Lower leg skin (tissue), 3 donors: Measurements from ENCODE around the gene CLOCK.

ENCODE experiments used
- POLR2A ChIP-seq, 2 donors: fragments of 450-650 bp; IDR thresholded peaks; one replicate each; pipeline ENCODE4 v1.6.1; 2016 to 2017; ENCODE audit warnings: antibody characterized with exemption in 2 of 2, mild to moderate bottlenecking in 1 of 2, moderate library complexity in 1 of 2
- TF ChIP-seq, protein P1 (sequence below), 3 donors: fragments of 450-650 bp; IDR thresholded peaks; one replicate each; pipeline ENCODE4 v1.5.1; 2016; ENCODE audit warnings: antibody characterized with exemption in 3 of 3, mild to moderate bottlenecking in 3 of 3, moderate library complexity in 2 of 3

DNA sequence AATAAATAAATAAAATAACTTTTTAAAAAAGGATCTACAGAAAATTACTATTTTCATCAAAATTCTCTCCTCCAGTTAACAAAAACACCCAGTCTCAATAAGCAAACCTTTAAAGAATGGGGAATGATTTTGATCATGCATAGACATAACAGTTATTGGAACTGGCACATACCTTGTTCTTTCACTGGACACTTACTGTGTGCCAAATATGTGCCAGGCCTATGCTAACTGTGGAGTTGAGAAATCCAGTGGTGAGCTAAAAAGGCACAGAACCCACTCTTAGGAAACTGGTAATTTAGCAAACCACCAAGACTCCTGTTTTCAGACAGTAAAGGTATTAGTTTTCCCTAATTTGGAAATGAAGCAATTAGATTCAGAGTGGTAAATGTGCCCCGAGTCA lies 39.1 kb downstream of the CLOCK start:
- no peak for TF ChIP-seq POLR2A (IDR thresholded peaks at IDR 0.05)
- TF ChIP-seq, protein P1, sequence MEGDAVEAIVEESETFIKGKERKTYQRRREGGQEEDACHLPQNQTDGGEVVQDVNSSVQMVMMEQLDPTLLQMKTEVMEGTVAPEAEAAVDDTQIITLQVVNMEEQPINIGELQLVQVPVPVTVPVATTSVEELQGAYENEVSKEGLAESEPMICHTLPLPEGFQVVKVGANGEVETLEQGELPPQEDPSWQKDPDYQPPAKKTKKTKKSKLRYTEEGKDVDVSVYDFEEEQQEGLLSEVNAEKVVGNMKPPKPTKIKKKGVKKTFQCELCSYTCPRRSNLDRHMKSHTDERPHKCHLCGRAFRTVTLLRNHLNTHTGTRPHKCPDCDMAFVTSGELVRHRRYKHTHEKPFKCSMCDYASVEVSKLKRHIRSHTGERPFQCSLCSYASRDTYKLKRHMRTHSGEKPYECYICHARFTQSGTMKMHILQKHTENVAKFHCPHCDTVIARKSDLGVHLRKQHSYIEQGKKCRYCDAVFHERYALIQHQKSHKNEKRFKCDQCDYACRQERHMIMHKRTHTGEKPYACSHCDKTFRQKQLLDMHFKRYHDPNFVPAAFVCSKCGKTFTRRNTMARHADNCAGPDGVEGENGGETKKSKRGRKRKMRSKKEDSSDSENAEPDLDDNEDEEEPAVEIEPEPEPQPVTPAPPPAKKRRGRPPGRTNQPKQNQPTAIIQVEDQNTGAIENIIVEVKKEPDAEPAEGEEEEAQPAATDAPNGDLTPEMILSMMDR (IDR thresholded peaks at IDR 0.05), result no peak
